Epithelial cell of proximal tubule (primary cell): Measurements from ENCODE around the gene MORC2. TPM values are rescaled to one million over a fixed set of nuclear protein-coding genes. Genes with fewer than 3 reads are reported as not detected.

ENCODE experiments used
- DNase-seq: peaks from one replicate; pipeline ENCODE4 v3.0.0-alpha.2; 2011; ENCODE audit warnings: low read depth
- H3K4me3 ChIP-seq: 2 replicates; pipeline ENCODE4 v1.5.1; 2011; ENCODE audit warnings: low read depth, mild to moderate bottlenecking, low read length
- total RNA-seq: library from RNA; depleted of rRNA; stranded (reverse); fragments of >200 nt; gene quantifications from 2 replicates; pipeline ENCODE4 v1.2.3, GENCODE V29; 2015
- TF ChIP-seq, protein P1 (sequence below): conservative IDR thresholded peaks from 2 replicates; pipeline ENCODE4 v1.5.1; 2012; ENCODE audit warnings: low read depth, mild to moderate bottlenecking, low read length

MORC2 gene
- total RNA-seq, 1 donor from 2014 or later: 7.1 TPM

DNA sequence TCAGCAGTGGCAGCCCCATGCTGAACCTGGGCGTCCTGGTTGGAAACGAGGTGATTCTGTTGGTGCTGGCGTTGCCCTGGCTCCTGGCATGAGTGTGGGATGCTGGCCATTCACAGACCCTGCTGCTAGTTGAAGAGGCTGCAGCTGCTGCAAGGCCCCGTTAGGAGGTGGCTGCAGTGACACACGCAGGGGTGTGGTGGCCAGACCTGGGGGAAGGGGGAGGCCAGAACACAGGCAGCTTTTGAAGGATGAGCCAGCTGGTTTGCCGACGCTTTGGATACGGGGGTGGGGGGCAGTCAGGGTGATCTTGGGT, 77.2 kb downstream of the MORC2 start:
- TF ChIP-seq, protein P1, sequence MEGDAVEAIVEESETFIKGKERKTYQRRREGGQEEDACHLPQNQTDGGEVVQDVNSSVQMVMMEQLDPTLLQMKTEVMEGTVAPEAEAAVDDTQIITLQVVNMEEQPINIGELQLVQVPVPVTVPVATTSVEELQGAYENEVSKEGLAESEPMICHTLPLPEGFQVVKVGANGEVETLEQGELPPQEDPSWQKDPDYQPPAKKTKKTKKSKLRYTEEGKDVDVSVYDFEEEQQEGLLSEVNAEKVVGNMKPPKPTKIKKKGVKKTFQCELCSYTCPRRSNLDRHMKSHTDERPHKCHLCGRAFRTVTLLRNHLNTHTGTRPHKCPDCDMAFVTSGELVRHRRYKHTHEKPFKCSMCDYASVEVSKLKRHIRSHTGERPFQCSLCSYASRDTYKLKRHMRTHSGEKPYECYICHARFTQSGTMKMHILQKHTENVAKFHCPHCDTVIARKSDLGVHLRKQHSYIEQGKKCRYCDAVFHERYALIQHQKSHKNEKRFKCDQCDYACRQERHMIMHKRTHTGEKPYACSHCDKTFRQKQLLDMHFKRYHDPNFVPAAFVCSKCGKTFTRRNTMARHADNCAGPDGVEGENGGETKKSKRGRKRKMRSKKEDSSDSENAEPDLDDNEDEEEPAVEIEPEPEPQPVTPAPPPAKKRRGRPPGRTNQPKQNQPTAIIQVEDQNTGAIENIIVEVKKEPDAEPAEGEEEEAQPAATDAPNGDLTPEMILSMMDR: no peak
- no peak overlapping the region for H3K4me3 ChIP-seq
- no peak for DNase-seq

DNA sequence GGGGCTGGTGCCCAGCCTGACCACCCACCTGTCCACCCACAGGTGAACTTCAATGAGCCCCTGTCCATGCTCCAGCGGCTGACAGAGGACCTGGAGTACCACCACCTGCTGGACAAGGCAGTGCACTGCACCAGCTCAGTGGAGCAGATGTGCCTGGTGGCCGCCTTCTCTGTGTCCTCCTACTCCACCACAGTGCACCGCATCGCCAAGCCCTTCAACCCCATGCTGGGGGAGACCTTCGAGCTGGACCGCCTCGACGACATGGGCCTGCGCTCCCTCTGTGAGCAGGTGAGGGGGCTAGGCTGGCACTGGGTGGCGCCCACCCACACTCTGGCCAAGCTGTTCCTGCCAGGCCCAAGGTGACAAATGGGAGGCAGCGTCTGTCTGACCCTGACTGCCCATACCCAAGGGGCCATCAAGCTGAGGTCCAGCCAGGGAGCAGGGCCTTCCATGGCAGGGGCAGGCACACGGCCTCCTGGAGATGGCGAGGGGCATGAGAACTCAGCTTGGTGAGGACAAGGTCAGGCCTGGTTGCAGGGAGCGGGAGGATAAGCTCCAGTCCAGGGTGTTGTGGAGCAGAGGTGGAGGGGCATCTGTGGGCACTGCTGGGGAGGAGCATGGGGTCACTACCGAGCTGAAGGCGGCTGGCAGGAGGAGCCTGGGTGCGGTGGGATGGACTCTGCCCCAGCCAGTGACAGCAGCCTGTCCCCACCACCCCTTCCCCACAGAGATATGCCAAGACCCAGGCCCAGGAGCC, 77.7 kb downstream of the MORC2 start:
- no peak overlapping the region for H3K4me3 ChIP-seq
- no peak for DNase-seq
- TF ChIP-seq, protein P1: peak; percentile 68

DNA sequence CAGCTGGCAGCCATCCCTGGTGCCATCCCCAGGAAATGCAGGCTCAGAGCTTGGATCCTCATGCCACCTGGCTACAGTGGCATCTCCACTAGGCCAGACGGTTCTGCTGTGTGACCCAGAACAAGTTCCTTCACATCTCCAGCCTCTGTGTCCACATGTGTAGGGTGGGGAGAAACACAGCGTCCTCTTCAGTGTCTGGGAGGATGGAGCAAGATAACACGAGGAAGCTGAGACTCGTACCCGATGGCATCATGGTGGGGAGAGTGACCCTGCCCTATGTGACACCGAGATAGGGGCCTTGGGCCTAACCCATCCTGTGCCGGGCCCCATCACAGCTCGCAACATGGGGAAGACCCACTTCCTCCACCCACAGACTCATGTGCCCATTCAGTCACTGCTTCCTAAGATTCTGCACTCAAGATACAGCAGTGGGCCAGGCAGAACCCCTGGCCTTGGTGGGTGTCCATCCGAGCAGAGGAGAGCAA, 78.5 kb downstream of the MORC2 start:
- H3K4me3 ChIP-seq: no peak overlapping the region
- no peak for DNase-seq
- TF ChIP-seq, protein P1: no peak

DNA sequence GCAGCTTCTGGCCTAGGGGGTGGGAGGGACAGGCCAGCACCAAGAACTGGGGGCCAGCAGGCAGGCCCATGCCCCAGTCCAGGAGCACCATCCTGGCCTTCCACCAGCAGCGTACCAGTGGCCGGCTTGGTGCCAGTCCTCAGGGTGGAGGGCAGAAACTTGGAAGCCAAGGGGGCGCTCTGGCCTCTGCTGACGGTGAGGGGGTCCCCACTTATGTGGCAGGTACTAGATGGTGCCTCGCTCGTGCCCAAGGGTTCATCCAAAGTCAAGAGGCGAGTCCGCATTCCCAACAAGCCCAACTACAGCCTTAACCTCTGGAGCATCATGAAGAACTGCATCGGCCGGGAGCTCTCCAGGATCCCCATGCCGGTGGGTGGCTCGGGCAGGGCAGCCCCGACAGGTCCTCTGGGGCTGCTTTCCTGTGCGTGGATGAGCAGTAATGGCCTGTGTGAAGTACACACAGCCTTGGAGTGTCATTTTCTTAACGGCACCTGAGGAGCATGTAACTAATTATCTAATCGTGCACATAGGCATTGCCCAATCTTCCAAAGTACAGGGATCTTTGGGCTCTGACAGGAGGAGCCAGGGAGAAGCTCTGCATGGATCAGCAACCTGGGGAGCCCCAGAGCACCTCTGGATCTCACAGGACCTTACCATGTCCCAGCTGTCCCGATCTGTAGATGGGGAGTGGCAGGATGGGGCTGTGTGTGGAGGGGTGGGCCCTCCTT, 79.1 kb downstream of the MORC2 start:
- H3K4me3 ChIP-seq: no peak overlapping the region
- TF ChIP-seq, protein P1: no peak
- no peak for DNase-seq

DNA sequence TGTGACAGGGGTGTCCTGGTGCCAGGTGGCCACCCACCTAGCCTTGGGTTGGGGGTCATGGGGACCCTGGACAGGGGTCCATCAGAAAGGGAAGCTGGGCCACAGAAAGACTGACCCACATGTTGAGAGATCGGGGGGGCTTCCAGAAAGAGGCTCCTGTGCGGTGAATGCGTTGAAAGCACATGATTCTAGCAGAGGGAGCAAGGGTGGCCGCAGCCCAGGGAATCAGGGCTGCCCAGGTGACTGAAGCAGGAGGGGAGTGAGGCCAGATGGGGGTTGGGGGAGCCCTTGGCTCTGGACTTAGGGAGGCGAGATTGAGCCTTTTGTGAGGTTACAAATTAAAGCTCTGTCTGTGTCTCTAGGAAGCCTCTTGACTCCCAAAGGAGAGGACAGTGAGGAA, 80.7 kb downstream of the MORC2 start:
- no peak for DNase-seq
- TF ChIP-seq, protein P1: no peak
- H3K4me3 ChIP-seq: no peak overlapping the region

DNA sequence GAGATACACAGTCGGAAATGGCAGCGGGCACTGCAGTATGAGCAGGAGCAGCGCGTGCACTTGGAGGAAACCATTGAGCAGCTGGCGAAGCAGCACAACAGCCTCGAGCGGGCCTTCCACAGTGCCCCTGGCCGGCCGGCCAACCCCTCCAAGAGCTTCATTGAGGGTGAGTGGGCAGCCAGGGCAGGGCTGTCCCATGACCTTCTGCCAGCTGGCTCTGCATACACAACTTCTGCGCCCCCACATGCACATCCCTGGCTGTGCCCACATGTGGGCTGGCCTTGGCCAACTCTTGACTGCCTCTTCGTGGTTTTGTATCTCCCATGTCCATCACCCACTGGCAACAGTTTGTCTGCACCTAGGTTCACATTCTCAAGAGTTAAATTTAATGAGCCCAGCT, 81.1 kb downstream of the MORC2 start:
- H3K4me3 ChIP-seq: no peak overlapping the region
- TF ChIP-seq, protein P1: no peak
- no peak for DNase-seq
